ENCODE data around the gene PRDM16. TPM values are rescaled to one million over a fixed set of nuclear protein-coding genes. Genes with fewer than 3 reads are reported as not detected.

The PRDM16 gene
- total and polyA plus RNA-seq, 2 of the 13 experiments (the other 11 are each of a cell fraction or from before 2014, with no cell fraction given) = 0.15 to 0.81 TPM

DNA sequence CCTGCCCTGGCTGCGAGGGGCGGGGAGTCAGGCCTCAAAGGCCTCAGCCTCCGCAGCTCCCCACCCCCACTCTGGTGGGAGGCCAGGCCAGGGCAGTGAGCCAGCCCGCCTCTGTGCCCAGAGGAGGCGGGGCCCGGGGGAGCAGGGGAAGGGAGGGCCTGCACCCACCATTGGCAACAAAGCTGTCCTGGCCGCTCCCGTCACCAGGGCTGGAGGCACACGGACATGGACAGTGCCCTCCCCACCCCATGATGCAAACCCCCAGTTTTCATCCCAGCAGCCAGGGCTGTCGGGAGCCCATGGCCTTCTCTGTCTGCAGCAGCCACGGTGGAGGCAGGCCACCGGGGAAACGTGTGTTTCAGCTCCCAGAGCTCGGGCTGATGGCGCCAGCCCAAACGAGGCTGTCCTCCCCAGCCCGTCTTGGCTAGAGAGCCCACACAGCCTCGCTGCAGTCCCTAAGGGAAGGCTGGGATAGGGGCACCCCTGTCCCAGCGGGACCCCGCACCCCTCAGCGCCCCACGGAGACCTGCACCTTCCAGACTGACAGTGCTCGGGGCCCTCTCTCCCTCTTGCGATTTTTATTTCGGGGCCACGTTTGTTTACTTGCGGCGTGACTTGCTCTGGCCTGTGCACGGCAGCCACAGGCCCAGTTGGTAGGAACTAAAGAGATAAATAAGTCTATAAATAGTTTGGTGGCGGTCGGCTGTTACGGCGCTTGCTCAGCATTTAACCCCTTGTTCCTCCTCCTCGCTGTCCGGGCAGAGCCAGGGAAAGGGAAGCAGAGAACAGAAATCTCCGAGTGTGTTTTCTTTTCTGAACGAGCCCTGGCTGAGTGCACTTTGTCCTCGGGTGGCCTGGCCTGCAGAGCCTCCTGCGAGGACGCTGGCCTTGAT, 101.8 kb downstream of the PRDM16 start (continued):
- TF ChIP-seq, protein P1, sequence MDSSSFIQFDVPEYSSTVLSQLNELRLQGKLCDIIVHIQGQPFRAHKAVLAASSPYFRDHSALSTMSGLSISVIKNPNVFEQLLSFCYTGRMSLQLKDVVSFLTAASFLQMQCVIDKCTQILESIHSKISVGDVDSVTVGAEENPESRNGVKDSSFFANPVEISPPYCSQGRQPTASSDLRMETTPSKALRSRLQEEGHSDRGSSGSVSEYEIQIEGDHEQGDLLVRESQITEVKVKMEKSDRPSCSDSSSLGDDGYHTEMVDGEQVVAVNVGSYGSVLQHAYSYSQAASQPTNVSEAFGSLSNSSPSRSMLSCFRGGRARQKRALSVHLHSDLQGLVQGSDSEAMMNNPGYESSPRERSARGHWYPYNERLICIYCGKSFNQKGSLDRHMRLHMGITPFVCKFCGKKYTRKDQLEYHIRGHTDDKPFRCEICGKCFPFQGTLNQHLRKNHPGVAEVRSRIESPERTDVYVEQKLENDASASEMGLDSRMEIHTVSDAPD (CRISPR knock-in tag; IDR thresholded peaks at IDR 0.05) = no peak
- TF ChIP-seq MAFF (IDR thresholded peaks at IDR 0.05; ENCODE audit: low read depth, low read length) (no peak), HMG20A (CRISPR knock-in tag; IDR thresholded peaks at IDR 0.05; ENCODE audit: borderline replicate concordance) (no peak), ZNF124 (CRISPR knock-in tag; IDR thresholded peaks at IDR 0.05) (no peak), PHF21A (CRISPR knock-in tag; IDR thresholded peaks at IDR 0.05) (no peak), ZSCAN25 (CRISPR knock-in tag; IDR thresholded peaks at IDR 0.05) (peak; percentile 63; the same call in 1 of the 2 replicates), ZNF713 (CRISPR knock-in tag; IDR thresholded peaks at IDR 0.05) (0 out of 2 replicates have a peak, but pooled peaks have one; percentile 62), KDM3A (CRISPR knock-in tag; IDR thresholded peaks at IDR 0.05; ENCODE audit: low read depth) (peak; percentile 66; the same call in 1 of the 2 replicates), MAF1 (CRISPR knock-in tag; IDR thresholded peaks at IDR 0.05; ENCODE audit: borderline replicate concordance) (no peak), HNF4A (CRISPR knock-in tag; IDR thresholded peaks at IDR 0.05) (peak; percentile 73), SAP130 (CRISPR knock-in tag; IDR thresholded peaks at IDR 0.05; ENCODE audit: low read depth) (peak; percentile 28), SP4 (CRISPR knock-in tag; IDR thresholded peaks at IDR 0.05) (no peak), ZNF34 (CRISPR knock-in tag; IDR thresholded peaks at IDR 0.05; ENCODE audit: borderline replicate concordance) (no peak), DNMT1 (CRISPR knock-in tag; IDR thresholded peaks at IDR 0.05) (no peak), ZFP62 (CRISPR knock-in tag; IDR thresholded peaks at IDR 0.05) (no peak), ELF1 (CRISPR knock-in tag; IDR thresholded peaks at IDR 0.05) (no peak; the same call in 1 of the 2 replicates), NRL (CRISPR knock-in tag; IDR thresholded peaks at IDR 0.05; ENCODE audit: borderline replicate concordance) (no peak), NR2F6 (IDR thresholded peaks at IDR 0.05) (no peak), NR2F6 (CRISPR knock-in tag; IDR thresholded peaks at IDR 0.05) (no peak), ZNF451 (CRISPR knock-in tag; IDR thresholded peaks at IDR 0.05) (no peak), SP5 (CRISPR knock-in tag; IDR thresholded peaks at IDR 0.05; ENCODE audit: borderline replicate concordance, low read depth) (peak; percentile 63), ZNF614 (CRISPR knock-in tag; IDR thresholded peaks at IDR 0.05; ENCODE audit: borderline replicate concordance) (no peak)
- TF ChIP-seq, protein P2, sequence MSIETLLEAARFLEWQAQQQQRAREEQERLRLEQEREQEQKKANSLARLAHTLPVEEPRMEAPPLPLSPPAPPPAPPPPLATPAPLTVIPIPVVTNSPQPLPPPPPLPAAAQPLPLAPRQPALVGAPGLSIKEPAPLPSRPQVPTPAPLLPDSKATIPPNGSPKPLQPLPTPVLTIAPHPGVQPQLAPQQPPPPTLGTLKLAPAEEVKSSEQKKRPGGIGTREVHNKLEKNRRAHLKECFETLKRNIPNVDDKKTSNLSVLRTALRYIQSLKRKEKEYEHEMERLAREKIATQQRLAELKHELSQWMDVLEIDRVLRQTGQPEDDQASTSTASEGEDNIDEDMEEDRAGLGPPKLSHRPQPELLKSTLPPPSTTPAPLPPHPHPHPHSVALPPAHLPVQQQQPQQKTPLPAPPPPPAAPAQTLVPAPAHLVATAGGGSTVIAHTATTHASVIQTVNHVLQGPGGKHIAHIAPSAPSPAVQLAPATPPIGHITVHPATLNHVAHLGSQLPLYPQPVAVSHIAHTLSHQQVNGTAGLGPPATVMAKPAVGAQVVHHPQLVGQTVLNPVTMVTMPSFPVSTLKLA (IDR thresholded peaks at IDR 0.05) = no peak
- TF ChIP-seq, protein P3, sequence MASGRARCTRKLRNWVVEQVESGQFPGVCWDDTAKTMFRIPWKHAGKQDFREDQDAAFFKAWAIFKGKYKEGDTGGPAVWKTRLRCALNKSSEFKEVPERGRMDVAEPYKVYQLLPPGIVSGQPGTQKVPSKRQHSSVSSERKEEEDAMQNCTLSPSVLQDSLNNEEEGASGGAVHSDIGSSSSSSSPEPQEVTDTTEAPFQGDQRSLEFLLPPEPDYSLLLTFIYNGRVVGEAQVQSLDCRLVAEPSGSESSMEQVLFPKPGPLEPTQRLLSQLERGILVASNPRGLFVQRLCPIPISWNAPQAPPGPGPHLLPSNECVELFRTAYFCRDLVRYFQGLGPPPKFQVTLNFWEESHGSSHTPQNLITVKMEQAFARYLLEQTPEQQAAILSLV (CRISPR knock-in tag; IDR thresholded peaks at IDR 0.05; ENCODE audit: borderline replicate concordance) = no peak
- TF ChIP-seq, protein P4, sequence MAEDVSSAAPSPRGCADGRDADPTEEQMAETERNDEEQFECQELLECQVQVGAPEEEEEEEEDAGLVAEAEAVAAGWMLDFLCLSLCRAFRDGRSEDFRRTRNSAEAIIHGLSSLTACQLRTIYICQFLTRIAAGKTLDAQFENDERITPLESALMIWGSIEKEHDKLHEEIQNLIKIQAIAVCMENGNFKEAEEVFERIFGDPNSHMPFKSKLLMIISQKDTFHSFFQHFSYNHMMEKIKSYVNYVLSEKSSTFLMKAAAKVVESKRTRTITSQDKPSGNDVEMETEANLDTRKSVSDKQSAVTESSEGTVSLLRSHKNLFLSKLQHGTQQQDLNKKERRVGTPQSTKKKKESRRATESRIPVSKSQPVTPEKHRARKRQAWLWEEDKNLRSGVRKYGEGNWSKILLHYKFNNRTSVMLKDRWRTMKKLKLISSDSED (CRISPR knock-in tag; IDR thresholded peaks at IDR 0.05) = no peak
- TF ChIP-seq, protein P5, sequence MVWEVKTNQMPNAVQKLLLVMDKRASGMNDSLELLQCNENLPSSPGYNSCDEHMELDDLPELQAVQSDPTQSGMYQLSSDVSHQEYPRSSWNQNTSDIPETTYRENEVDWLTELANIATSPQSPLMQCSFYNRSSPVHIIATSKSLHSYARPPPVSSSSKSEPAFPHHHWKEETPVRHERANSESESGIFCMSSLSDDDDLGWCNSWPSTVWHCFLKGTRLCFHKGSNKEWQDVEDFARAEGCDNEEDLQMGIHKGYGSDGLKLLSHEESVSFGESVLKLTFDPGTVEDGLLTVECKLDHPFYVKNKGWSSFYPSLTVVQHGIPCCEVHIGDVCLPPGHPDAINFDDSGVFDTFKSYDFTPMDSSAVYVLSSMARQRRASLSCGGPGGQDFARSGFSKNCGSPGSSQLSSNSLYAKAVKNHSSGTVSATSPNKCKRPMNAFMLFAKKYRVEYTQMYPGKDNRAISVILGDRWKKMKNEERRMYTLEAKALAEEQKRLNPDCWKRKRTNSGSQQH (CRISPR knock-in tag; IDR thresholded peaks at IDR 0.05; ENCODE audit: low read depth) = no peak
